Left renal pelvis (tissue), 4 donors: ENCODE results near the gene GPHN. TPM values are rescaled to one million over a fixed set of nuclear protein-coding genes. Genes with fewer than 3 reads are reported as not detected.
A peak's percentile ranks its signal among the peaks of the same experiment; 100 is the strongest.

ENCODE experiments used
- DNase-seq, 4 donors: peaks; one replicate each; pipeline ENCODE4 v3.0.0-alpha.2; 2013; ENCODE audit warnings: low read depth in 4 of 4, low spot score in 3 of 4
- polyA plus RNA-seq, 4 donors: library from polyadenylated mRNA; unstranded; fragments of 120-200 nt; gene quantifications; one replicate each; pipeline ENCODE4 v1.2.1, GENCODE V29; 2013; ENCODE audit not compliant: insufficient read length in 4 of 4

GPHN gene
- polyA plus RNA-seq, 4 donors = 21.1 to 82.0 (median 66.4) TPM

- no peak for DNase-seq
These were observed 376.2 kb downstream of the GPHN start for GRCh38 chr14:66884149-66884548.

DNA sequence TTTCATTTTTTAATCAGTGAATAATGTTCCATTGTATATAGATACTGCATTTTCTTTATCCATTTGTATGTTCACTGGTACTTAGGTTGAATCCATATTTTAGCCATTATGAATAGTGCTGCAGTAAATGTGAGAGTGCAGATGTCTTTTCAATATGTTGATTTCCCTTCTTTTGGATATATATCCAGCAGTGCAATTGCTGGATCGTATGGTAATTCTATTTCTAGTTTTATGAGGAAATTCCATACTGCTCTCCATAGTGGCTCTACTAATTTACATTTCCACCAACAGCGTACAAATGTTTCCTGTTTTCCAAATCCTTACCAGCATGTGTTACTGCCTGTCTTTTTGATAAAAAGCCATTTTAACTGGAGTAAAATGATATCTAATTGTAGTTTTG lies 392.8 kb downstream of the GPHN start:
- DNase-seq = no peak

- DNase-seq = no peak
These were observed 402.4 kb downstream of the GPHN start for GRCh38 chr14:66910311-66910840.

DNA sequence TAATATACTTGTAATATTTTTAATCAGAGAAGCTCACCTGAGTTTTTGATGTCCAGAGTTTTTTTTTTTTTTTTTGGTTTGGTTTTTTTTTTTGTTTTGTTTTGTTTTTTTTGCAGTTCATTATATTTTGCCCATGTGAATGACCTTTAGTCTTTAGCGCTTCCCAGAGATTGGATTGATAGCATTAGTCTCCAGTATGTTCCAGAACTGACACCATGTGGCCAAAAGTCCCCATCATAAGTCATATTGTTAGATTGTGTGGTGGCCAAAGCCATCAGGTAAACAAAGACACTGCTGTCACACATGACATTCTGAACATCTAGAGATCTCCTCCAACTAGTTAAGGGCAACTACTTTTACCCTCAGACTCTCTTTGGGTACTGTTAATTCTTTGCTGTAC lies 408.5 kb downstream of the GPHN start:
- no peak for DNase-seq

GRCh38 chr14:66918527-66918926 lies 410.6 kb downstream of the GPHN start:
- no peak for DNase-seq

DNA sequence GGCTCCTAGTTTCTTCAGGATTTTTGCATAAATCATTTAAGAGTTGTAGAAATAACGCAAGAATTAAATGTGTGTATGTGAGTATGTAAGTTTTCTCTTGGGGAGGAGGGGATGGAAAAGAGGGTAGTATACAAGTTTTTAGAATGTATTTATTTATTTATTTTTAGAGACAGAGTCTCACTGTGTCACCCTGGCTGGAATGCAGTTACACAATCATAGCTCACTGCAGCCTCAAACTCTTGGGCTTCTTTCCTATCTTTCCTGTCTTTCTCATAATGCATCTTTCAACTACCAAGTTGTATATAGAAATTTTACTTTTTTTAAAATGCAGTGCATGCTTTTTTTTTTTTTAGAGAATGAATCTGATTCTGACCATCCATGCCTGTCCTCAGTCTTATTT lies 412.2 kb downstream of the GPHN start:
- DNase-seq = no peak

DNA sequence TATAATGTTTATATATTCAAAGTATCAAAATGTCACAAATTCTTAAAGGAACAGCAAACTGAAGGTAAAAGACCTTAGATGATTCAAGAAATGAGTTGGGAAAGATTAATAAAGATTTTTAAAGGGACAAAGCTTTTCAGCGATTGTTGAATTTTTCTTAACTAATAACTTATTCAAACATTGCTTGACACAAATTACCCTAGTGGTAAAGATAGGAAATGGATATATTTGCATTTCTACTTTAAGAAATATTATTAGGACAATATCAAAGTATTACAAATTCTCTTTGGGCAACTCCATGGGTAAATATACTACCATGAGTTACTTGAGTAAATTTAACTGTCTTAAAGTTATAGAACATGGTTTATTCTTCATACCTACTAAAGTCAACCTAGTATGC lies 415.3 kb downstream of the GPHN start:
- DNase-seq = no peak

DNA sequence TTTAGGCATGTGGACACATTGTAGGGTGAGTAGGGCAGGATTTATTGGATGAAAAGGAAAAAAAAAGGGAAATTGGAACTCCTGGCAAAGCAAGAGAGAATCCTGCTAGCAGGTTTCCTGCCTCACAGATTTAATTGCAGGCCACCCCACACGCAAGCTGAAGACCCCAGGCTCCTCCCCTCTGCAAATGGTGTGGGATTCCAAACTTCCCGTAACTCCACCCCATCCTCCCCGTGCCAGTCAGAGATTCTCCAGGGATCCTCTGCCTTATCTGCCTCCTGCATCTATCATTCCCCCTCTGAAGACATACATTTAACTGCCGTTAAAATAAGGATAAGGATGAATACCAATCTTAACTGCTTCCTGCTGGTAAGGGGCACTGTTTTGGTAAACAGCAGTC lies 431.5 kb downstream of the GPHN start:
- no peak for DNase-seq

- DNase-seq = peak in 1 of 4 donors; percentile 6
These were observed 436.9 kb downstream of the GPHN start for GRCh38 chr14:66944872-66945271.

DNA sequence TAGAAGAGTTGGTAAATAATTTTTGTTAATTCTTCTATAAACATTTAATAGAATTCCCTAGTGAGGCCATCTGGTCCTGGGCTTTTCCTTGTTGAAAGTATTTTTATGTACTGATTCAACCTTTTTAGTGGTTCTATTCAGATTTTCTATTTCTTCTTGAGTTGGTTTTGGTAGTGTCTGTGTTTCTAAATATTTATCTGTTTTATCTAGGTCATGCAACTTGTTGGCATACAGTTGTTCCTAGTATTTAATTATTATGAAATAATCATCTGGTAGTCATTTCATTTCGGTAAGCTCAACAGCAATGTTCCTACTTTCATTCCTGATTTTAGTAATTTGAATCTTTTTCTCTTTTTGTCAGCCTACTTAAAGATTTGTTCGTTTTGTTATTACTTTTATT lies 447.2 kb downstream of the GPHN start:
- DNase-seq = no peak

GRCh38 chr14:66959437-66960050 lies 451.6 kb downstream of the GPHN start:
- no peak for DNase-seq

DNA sequence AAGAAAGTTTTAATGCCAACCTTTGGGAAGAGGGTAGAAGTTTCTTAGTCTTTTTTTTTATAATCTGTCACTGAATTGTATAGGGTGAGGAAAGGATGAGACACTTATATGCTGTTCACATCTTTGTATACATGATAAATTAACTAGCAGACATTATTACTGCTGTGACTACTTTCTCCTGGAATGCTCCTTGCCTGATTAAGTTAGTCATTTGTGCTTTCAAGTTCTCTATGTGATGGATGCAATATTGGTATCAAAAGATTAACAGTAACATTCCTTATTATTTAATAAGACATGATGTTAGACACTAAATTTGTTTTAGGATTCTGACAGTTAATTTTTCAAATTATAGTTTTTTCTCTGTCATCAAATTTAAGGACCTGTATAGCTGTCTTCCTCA lies 457.9 kb downstream of the GPHN start:
- no peak for DNase-seq

DNA sequence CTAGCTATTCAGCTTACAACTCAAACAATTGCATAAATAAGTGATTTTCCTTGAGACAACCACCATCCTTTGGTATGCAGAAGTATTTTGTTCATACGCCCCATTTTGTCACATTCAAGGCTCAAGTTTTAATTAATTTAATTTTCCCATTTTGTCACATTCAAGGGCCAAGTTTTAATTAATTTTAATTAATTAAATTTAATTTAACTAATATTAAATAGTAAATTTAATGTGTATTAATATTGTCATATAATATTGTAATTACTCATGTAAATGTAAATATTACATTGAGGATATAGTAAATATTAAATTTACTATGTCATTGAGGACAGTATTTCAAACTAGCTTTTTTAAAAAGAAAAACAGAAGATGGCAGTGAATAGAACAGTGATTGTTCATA lies 464.5 kb downstream of the GPHN start:
- DNase-seq = no peak

GRCh38 chr14:66974397-66975025 lies 466.6 kb downstream of the GPHN start:
- no peak for DNase-seq

DNA sequence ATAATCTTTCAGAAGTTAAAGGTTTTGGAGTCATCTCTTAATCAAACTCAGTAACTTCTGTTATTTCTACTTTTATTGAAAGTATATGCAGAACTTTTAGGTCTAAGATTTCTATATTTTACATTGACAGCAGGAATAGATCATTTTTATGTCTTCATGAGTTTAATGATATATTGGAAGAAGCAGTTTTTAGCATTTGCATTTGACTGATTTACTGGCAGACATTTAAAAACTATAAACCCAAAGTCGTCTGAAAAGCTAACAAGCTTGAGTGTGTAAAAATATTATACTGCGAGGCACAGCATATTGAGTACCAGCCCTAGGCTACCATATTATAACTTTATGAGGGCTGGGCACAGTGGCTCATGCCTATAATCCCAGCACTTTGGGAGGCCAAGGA lies 467.3 kb downstream of the GPHN start:
- peak in 1 of 4 donors; percentile 6 for DNase-seq

DNA sequence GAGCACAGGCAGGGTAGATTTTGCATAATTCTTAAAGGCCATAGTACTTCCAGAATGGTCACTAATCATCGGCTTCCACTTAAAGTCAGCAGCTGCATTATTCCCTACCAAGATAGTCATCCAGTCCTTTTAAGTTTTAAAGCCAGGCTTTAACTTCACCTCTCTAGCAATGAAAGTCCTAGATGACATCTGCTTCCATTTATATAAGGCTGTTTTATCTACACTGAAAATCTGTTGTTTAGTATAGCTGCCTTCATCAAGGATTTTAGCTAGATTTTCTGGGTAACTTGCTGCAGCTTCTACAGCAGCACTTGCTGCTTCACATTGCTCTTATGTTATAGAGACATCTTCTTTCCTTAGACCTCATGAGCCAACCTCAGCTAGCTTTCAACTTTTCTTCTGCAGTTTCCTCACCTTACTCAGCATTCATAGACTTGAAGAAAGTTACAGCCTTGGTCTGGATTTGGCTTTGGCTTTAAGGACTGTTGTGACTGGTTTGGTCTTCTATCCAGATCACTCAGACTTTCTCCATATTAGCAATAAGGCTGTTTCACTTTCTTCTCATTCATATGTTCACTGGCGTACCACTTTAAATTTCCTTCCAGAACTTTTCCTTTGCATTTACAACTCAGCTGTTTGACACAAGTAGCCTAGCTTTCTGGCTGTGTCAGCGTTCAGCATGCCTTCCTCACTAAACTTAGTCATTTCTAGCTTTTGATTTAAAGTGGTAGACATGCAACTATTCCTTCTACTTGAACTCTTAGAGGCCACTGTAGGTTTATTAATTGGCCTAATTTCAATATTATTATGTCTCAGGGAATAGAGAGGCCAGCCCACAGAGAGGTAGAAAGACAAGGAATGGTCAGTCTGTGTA lies 471.4 kb downstream of the GPHN start:
- DNase-seq = no peak

DNA sequence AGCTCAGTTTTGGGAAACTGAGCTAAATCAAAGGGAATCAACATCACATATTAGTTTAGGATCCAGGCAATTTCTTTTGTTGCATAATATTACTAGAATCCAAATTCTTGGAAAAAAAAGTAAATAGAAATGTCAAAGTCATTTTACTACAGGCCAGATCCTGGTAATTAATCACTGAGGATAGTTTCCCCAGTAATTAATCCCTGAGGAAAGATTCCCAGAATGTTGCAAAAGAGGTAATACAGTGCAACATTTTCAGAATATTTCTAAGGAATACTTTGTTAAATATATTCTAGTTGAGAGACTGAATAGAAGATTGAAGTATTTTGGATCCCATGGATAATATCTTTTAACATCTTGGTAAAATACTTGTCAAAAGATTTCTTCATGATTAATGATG lies 474.3 kb downstream of the GPHN start:
- no peak for DNase-seq

- DNase-seq = no peak
These were observed 484.8 kb downstream of the GPHN start for GRCh38 chr14:66992776-66993175.

DNA sequence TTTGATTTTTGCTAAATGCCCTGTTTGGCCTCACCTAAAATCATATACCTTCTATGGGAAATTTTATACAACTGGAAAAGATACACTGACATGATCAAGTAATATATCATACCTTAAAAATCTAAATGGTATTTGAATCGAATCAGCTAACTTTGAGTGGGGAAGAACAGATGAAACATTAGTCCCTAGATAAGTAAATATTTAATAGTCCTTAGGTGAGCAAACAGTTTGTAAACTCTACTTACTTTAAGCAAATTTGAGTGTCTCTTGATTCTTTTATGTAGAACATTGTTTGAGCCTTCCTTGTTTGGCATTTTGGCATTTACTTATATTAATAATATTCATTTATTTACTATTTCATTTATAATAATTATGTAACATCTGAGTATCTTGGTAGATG lies 485.6 kb downstream of the GPHN start:
- DNase-seq = no peak

- DNase-seq = no peak
These were observed 490.1 kb downstream of the GPHN start for GRCh38 chr14:66998013-66998412.

DNA sequence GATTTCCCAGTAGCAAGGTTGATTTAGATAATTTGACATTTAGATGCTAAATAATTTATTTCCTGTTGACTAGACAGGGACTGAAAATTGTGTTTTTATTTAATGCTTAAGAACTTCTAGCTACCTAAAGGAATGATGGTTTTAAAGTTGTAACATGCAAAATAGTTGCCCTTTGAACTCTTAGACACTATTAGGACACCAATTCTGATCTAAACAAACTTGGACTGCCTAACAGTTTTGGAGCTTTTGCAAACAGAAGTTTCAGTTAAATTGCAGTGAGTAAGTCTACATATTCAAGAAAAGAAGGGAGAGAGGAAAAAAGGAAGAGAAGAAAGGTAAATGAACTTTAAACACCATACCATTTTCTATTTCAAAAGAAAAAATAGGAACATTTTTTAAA lies 492.0 kb downstream of the GPHN start:
- no peak for DNase-seq
